ENCODE data around the gene SLC7A6. TPM values are rescaled to one million over a fixed set of nuclear protein-coding genes. Genes with fewer than 3 reads are reported as not detected.

Gene SLC7A6
- total and polyA plus RNA-seq, 2 of the 13 experiments (the other 11 are each of a cell fraction or from before 2014, with no cell fraction given), result 35.8 to 70.8 TPM

DNA sequence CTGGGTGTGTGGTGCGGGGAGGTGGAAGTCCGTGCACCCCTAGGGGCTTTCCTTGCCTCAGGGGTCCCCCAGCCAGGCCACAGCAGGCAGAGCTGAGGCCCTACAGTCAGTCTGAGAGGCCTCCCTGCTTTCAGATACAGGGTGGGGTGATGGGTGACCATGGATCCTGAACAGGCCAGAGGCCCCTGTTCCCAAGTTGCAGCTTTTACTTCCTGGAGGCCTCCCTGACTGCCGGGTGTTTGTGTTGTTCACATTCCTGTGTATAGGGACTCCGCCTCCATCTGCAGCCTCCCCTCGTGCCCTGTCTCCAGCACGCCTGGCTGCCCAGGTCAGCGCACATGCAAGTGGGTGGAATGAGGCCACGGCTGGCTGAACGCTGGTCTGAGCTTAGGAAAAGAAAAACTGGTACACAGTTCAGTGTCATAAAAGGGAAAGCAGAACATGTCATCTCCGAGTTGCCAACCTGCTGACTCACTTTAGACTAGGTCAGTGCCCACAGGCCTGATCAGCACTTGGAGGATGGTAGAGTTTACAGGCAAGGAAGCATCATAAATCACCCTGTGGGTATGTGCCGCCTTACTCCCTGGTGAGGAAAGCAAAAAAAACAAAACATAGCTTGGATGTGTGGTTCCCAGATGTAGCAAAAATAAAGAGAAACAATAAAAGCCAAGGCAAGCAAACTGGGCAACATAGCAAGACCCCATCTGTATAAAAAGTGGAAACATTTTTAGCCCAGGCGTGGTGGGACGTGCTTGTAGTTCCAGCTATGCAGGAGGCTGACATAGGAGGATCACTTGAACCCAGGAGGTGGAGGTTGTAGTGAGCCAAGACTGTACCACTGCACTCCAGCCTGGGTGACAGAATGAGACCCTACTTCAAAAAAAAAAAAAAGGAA, 6.2 kb upstream of the SLC7A6 start (continued):
- TF ChIP-seq, protein P1, sequence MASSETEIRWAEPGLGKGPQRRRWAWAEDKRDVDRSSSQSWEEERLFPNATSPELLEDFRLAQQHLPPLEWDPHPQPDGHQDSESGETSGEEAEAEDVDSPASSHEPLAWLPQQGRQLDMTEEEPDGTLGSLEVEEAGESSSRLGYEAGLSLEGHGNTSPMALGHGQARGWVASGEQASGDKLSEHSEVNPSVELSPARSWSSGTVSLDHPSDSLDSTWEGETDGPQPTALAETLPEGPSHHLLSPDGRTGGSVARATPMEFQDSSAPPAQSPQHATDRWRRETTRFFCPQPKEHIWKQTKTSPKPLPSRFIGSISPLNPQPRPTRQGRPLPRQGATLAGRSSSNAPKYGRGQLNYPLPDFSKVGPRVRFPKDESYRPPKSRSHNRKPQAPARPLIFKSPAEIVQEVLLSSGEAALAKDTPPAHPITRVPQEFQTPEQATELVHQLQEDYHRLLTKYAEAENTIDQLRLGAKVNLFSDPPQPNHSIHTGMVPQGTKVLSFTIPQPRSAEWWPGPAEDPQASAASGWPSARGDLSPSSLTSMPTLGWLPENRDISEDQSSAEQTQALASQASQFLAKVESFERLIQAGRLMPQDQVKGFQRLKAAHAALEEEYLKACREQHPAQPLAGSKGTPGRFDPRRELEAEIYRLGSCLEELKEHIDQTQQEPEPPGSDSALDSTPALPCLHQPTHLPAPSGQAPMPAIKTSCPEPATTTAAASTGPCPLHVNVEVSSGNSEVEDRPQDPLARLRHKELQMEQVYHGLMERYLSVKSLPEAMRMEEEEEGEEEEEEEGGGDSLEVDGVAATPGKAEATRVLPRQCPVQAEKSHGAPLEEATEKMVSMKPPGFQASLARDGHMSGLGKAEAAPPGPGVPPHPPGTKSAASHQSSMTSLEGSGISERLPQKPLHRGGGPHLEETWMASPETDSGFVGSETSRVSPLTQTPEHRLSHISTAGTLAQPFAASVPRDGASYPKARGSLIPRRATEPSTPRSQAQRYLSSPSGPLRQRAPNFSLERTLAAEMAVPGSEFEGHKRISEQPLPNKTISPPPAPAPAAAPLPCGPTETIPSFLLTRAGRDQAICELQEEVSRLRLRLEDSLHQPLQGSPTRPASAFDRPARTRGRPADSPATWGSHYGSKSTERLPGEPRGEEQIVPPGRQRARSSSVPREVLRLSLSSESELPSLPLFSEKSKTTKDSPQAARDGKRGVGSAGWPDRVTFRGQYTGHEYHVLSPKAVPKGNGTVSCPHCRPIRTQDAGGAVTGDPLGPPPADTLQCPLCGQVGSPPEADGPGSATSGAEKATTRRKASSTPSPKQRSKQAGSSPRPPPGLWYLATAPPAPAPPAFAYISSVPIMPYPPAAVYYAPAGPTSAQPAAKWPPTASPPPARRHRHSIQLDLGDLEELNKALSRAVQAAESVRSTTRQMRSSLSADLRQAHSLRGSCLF (CRISPR knock-in tag; IDR thresholded peaks at IDR 0.05; ENCODE audit: borderline replicate concordance), result no peak
- TF ChIP-seq ZNF720 (CRISPR knock-in tag; IDR thresholded peaks at IDR 0.05) (no peak), MIER3 (CRISPR knock-in tag; IDR thresholded peaks at IDR 0.05; ENCODE audit: borderline replicate concordance) (peak; percentile 57; the same call in 1 of the 2 replicates), ZNF674 (CRISPR knock-in tag; IDR thresholded peaks at IDR 0.05; ENCODE audit: low read depth) (no peak), ZBTB3 (CRISPR knock-in tag; IDR thresholded peaks at IDR 0.05; ENCODE audit: borderline replicate concordance, low read depth) (0 out of 2 replicates have a peak, but pooled peaks have one; percentile 48), ZNF234 (CRISPR knock-in tag; conservative IDR thresholded peaks at IDR 0.05) (no peak), SP2 (CRISPR knock-in tag; IDR thresholded peaks at IDR 0.05) (no peak), MED1 (CRISPR knock-in tag; IDR thresholded peaks at IDR 0.05) (peak; percentile 92), ZSCAN25 (CRISPR knock-in tag; IDR thresholded peaks at IDR 0.05) (peak; percentile 51; the same call in 1 of the 2 replicates), SMAD1 (CRISPR knock-in tag; IDR thresholded peaks at IDR 0.05; ENCODE audit: borderline replicate concordance, low read depth) (peak; percentile 79; the same call in 1 of the 2 replicates), ZNF713 (CRISPR knock-in tag; IDR thresholded peaks at IDR 0.05) (0 out of 2 replicates have a peak, but pooled peaks have one; percentile 91)
- TF ChIP-seq, protein P2, sequence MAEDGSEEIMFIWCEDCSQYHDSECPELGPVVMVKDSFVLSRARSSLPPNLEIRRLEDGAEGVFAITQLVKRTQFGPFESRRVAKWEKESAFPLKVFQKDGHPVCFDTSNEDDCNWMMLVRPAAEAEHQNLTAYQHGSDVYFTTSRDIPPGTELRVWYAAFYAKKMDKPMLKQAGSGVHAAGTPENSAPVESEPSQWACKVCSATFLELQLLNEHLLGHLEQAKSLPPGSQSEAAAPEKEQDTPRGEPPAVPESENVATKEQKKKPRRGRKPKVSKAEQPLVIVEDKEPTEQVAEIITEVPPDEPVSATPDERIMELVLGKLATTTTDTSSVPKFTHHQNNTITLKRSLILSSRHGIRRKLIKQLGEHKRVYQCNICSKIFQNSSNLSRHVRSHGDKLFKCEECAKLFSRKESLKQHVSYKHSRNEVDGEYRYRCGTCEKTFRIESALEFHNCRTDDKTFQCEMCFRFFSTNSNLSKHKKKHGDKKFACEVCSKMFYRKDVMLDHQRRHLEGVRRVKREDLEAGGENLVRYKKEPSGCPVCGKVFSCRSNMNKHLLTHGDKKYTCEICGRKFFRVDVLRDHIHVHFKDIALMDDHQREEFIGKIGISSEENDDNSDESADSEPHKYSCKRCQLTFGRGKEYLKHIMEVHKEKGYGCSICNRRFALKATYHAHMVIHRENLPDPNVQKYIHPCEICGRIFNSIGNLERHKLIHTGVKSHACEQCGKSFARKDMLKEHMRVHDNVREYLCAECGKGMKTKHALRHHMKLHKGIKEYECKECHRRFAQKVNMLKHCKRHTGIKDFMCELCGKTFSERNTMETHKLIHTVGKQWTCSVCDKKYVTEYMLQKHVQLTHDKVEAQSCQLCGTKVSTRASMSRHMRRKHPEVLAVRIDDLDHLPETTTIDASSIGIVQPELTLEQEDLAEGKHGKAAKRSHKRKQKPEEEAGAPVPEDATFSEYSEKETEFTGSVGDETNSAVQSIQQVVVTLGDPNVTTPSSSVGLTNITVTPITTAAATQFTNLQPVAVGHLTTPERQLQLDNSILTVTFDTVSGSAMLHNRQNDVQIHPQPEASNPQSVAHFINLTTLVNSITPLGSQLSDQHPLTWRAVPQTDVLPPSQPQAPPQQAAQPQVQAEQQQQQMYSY (CRISPR knock-in tag; IDR thresholded peaks at IDR 0.05), result peak; percentile 81
- TF ChIP-seq, protein P3, sequence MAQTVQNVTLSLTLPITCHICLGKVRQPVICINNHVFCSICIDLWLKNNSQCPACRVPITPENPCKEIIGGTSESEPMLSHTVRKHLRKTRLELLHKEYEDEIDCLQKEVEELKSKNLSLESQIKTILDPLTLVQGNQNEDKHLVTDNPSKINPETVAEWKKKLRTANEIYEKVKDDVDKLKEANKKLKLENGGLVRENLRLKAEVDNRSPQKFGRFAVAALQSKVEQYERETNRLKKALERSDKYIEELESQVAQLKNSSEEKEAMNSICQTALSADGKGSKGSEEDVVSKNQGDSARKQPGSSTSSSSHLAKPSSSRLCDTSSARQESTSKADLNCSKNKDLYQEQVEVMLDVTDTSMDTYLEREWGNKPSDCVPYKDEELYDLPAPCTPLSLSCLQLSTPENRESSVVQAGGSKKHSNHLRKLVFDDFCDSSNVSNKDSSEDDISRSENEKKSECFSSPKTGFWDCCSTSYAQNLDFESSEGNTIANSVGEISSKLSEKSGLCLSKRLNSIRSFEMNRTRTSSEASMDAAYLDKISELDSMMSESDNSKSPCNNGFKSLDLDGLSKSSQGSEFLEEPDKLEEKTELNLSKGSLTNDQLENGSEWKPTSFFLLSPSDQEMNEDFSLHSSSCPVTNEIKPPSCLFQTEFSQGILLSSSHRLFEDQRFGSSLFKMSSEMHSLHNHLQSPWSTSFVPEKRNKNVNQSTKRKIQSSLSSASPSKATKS (CRISPR knock-in tag; IDR thresholded peaks at IDR 0.05), result 0 out of 2 replicates have a peak, but pooled peaks have one; percentile 18
